CMK (cell line): Measurements from ENCODE around the gene PNPLA2.

Experiments used
- DNase-seq: peaks from one replicate; pipeline ENCODE4 v3.0.0-alpha.2; 2010; ENCODE audit warnings: low read depth

PNPLA2 gene

DNA sequence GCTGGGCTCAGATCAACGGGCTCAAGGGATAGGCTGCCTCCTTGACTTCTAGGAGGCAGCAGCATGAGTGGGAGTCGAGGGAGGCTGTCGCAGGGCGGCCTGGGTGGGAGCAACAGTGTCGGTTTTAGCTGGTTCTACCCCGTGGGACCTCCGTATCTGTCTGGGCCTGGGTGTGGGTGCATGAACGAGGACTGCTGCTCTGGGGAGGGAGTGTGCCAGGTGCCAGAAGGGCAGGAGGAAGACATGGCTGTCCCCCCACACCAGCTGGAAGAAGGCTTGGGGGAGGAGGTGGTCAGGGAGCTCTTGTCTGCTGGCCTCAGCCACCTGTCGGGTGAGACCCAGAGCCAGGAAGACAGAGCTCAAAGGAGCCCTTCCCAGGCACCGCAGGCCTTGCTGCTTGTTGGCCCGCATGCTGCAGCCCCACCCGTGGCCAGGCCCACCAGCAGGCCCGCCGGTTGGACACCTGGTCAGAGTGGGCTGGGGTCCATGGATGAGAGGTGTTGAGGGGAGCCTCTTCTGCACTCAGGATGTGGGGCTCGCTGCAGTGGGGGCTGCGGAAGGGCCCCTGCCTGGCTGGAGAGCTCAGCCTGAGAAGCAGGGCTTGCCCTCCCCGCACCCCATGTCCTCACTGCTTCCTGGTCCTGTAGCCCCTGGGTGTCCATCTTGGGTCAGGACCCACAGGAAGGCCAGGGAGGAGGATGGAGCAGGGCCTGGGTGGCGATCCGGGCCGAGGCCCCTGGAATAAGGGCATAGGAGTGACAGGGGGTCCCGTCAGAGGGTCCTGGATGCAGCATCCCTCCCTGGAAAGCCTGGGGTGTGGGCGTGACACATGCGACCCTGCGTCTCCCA, 32.3 kb upstream of the PNPLA2 start:
- no peak for DNase-seq

GRCh38 chr11:787084-787675, 31.5 kb upstream of the PNPLA2 start:
- no peak for DNase-seq

- no peak for DNase-seq
Measured at GRCh38 chr11:788009-788640, 30.6 kb upstream of the PNPLA2 start.

DNA sequence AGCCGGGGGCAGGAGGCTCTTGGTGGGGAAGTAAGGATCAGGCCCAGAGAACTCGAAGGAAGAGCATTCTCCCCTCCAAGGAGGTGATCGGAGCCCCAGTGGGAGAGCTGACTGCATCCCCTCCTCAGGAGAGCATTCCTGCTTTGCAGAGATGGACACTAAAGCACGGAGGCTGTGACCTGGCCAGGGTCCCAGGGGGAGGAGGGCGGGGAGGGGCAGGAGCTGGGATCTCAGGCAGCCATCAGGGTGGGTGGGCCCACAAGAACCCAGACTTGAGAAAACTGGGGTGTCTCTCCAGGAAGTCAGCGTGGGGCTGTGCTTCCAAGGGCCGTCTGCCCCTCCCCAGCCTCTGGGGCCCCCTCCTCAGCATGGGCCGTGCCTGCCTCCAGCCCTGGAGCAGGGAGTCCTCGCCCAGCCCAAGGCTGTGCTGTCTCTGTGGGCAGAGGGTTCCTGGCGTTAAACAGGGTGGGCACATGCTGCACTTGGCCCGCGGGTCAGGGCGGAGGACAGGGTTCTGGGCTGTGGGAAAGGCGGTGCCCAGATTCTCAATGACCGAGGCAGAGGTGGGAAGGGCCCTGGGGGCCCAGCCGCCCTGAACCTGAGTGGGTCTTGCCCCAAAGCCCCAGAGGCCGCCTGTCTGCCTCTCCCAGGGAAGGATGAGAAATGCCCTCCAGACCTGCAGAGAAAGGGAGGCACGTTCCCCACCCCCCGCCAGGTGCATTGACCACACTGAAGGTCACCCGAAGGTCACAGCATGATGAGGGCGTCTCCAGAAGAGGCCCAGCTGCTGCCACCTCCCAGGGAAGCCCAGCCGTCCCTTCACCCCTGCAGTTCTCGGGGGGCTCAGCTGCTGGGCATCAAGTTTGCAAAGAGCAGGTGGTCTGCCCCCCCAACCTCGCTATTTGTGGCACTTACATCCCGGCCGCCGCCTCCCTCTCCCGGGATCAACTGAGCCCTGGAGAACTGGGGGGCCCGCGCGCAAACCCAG, 29.5 kb upstream of the PNPLA2 start:
- DNase-seq, result no peak

DNA sequence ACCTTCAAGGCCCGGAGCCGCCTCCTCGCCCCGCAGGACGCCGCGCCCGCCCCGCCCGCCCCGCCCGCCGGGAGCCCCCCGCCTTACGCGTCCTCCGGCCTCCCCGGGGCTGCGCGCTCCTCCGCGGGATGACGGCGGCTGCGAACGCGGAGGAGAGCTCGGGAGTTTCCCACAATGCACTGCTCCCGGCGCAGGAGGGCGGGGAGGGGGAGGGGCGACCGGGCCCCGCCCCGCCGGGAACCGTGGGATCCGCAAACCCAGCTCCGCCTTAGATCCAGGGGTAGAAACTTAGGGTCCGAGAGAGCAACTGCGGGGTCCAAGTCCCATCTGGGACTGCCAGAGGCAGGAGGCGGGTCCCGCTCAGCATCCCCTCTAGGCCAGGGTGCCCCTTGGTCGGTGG, 28.8 kb upstream of the PNPLA2 start, which contains the start of gene CEND1:
Gene CEND1, minus strand, starts transcription at position 148 of the 400 bp plus-strand sequence. CDS start 1,514 bp downstream, outside the sequence.
- no peak for DNase-seq

- no peak for DNase-seq
Measured at GRCh38 chr11:790721-791564, 27.8 kb upstream of the PNPLA2 start.

DNA sequence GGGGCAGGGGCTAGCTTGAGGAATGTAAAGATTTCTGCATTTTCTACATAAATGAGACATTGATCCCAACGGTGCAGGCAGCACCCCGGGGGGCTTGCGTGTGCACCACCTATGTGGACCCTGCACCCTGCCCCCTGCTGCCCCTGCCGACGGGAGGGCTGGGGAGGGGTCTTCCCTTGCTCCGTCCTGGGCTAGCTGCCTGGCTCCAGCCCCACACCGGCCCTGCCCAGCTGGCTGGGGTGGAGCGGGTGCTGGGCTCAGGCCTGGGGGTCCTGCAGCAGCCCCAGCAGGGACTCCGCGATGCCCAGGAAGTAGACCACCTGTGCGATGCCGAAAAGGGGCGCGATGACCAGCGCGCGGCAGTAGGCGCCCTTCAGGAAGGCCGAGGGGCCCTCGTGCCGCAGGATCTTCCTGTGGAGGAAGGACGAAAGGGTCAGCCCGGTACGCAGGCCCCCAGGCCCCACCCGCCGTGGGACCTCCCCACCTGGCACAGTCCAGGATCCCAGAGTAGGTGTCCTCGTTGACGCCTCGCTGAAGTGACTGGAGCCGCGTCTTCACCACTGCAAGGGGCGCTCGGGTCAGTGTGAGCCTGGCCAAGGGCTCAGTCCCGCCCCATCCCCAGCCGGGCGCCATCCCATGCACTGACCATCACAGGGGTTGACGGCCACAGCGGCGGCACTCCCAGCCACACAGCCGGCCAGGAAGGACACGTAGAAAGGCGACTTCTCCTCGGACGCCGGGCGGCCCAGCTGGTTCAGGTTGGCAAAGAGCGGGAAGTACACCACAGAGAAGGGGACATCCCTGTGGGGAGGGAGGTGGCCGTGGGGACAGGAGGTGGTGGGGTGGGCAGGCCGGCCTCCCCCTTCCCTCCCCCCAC, 26.8 kb upstream of the PNPLA2 start:
- no peak for DNase-seq

GRCh38 chr11:792535-792821, 26.2 kb upstream of the PNPLA2 start:
- DNase-seq, result no peak

DNA sequence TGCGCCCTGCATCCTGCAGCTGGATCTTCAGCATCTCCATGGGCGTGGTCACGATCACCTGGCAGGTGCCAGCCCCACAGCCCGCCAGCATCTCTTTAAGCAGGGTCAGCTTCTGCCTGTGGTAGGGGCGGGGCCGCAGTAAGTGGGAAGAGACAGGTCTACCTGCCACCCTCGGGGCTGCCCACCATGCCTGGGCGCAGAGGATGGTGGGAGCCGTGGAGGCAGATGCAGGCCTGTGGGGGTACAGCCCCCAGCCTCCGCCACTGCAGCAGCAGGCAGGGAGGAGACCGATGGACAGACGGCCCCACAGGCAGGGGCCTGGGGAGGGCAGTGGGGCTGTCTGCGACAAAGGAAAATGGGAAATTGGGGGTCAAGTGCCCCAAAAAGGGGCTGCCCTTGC, 25.8 kb upstream of the PNPLA2 start:
- no peak for DNase-seq

GRCh38 chr11:793556-793955, 25.2 kb upstream of the PNPLA2 start:
- no peak for DNase-seq

DNA sequence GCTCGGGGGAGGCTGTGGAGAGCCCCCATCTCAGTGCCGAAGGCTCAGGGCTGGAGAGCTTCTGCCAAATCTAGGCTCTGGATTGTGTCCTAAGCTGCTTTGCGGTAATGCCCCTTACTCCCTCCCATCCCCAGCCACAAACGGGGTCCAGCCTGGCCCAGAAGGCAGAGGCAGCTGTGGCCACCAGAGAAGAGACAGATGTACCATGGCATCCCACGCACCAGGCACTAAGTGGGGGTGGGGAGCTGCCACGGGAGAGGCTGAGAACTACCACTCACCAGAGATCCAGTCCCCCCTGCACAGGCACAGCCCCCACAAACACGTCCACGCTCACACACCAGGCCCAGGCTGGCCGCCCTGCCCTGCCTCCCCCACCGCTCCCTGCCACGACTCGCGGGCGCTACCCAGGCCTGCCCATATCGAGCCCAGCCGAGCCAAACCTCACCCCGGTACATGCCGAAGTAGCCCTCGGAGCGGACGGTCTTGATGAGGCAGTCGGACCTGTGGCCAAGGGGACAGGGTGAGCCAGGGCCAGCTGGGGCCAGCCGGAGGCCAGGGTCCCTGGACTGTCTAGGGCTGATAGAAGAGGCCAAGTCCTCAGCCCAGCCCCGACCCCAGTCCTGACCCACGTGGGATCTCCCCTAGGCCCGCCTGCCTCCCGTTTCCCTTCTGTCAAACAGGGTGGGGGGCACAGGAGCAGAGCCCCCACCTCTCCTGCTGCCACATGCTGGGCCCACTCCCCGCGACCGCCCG, 24.5 kb upstream of the PNPLA2 start:
- no peak for DNase-seq

DNA sequence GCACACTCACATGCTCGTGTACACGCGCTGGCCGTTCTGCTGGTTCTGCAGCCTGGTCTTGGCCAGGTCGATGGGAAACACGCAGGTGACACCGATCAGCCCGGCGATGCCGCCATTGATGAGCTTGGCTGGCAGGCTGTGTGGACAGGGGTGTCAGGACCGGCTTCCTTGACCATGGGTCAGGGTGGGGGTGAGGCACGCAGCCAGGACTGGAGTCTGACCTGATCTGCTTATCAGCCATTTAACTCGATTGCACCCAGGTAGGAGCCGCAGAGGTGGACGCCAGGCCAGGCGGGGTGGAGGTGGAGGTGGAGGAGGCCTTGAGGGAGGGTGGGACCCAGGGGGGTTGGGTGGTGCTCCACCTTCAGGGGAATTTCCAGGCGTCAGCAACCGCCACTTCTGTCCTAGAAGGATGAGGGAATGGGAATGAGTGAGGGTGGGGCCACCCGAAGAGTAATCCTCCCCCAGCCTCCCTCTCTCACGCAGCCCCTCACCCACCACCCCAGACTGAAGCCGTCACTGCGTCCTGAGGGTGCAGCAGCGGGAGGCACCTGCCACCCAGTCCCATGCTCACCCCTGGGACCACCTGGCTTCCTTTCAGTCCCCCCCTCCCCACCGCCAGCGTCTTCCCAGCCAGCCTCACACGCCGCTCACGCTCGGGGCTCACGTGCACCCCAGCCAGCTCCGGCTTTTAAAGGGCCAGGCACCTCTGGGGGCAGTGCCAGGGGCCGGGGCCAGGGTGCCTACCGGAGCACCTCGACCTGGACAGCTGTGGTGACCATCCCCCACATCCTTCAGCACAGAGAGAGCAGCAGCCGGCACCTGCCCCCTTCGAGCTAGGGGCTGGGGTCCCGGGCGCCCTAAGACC, 23.7 kb upstream of the PNPLA2 start:
- DNase-seq, result no peak

DNA sequence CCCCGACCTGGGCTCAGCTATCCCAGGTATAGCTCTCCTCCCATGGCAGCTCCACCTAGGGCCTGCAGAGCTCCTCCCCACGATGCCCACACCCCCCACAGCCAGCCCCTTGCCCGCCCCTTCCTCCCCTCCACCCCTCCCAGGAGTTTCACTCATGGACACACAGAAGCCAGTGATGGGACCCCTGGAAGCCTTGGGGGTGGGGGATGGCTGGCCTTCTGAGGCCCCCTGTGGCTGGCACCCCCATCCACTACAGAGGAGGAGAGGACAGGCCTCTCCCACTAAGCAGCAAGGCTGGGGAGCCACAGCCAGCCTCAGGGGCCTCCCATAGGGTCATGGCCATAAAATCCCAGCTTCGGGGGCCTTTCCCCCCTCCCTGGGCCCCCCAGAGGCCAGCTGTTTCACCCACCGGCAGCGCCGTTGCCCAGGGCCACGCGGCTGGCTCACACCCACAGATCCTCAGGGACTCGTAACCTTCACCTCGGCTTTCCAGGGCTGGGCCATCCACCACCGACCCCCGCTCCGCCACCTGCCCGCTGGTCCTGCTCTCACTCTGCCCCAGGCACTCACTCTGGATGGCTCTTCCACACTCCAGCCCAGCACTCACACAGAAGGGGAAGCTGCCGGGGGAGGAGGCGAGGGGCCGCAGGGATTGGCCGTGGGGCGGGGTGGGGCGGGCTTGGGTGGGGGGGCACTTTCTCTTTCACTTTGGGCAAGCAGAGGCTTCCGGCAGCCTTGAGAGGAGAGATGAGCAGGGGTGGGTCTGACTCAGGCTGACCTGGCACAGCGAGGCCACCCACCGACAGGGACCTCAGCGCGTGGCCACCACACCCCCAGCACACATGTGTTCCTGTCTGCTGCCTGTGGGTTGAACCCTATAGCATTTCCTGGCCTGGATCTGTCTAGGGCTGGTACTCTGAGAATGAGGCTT, 22.8 kb upstream of the PNPLA2 start:
- no peak for DNase-seq

- no peak for DNase-seq
Measured at GRCh38 chr11:796565-797295, 22.0 kb upstream of the PNPLA2 start.

DNA sequence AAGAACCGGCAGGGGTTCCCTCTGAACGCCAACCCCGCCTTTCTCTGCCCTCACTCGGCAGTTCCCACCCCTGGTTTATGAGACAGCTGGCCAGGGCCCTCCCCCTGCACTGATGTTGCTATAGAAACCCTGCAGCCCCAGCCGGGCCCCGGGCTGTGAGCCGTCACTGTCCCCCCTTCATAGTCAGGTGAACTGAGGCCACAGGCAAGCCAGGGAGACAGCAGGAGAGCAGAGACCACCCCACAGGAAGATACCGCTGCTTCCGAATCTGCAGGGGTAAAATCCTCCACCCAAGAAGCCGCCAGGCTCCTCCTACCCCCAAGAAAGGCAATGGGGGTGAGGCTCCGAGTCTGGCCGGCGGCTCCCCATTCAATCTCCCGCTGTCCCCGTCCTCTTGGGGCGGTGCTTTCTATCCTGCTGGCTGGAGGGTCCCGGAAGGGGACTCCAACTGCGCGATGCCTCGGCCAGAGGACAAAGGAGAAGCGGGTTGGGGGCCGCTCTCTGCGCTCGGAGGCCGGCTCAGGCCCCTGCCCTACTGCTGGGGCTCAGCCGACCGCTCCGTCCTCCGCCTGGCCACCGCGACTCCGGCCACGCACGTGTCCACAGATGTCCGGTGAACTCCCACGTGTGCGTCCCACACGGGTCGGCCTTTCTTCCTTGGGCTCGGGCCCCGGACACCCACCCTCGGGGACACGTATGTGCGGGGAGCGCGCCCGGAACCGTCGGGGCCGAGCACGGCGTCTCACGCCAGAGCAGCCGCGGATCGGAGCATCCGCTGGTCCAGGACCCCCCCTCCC, 21.2 kb upstream of the PNPLA2 start:
- no peak for DNase-seq
